ENCODE data around the gene HOXA4. TPM values are rescaled to one million over a fixed set of nuclear protein-coding genes. Genes with fewer than 3 reads are reported as not detected.

HOXA4 gene
- total and polyA plus RNA-seq, 3 donors from 2014 or later = 1.7 to 3.4 (median 3.3) TPM

DNA sequence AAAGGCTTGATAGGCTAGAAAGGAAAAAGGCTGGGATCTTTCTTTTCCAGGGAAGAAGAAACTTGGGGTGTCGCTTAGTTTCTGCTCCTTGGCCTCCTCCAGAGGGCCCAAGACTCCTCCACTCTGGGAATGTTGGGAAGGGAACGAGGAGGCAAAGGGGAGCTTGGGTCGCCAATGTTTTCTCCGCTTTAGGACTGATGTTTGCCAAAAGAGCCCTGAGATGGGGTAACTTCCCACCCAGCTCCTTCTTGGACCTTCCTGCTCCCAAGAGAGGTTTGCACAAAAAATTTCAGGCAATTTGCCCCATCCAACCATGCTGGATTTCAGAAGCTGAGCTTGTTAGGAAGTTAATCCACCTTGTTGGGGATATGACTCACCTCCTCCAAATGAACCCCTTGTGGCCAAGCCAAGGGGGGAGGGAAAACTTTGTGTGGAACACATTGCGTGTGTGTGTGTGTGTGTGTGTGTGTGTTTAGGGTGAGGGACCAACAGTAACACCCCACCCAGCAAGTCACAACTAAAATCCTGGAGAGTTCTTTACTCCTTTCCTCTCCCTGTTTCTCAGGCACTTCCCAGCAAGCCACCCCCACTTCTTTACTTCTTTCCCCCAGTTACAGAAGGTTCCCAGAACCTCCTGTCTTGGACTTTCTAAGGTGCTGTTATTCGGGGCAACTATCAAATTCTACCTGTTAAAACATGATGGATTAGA, 19.4 kb downstream of the HOXA4 start:
- no peak for DNase-seq
- TF ChIP-seq, protein P1, sequence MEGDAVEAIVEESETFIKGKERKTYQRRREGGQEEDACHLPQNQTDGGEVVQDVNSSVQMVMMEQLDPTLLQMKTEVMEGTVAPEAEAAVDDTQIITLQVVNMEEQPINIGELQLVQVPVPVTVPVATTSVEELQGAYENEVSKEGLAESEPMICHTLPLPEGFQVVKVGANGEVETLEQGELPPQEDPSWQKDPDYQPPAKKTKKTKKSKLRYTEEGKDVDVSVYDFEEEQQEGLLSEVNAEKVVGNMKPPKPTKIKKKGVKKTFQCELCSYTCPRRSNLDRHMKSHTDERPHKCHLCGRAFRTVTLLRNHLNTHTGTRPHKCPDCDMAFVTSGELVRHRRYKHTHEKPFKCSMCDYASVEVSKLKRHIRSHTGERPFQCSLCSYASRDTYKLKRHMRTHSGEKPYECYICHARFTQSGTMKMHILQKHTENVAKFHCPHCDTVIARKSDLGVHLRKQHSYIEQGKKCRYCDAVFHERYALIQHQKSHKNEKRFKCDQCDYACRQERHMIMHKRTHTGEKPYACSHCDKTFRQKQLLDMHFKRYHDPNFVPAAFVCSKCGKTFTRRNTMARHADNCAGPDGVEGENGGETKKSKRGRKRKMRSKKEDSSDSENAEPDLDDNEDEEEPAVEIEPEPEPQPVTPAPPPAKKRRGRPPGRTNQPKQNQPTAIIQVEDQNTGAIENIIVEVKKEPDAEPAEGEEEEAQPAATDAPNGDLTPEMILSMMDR (IDR thresholded peaks at IDR 0.05) = no peak
- TF ChIP-seq POLR2A (IDR thresholded peaks at IDR 0.05) = no peak
- Histone ChIP-seq H3K4me3 (no peak overlapping the region), H3K4me1 (no peaks in the 10 kb centered on the region), H3K36me3 (ENCODE audit: low read depth, missing control alignments) (no peaks in the 10 kb centered on the region), H3K27ac (no peak overlapping the region), H3K27me3 (no peaks in the 10 kb centered on the region), H3K9me3 (no peaks in the 10 kb centered on the region)
- WGBS, 2 donors = 35 to 44% methylated on average over 5 to 6 of the region's 6 CpGs
- intact Hi-C loops (cut with DNase I; ENCODE audit: low total_unique reads) = no loop called here

DNA sequence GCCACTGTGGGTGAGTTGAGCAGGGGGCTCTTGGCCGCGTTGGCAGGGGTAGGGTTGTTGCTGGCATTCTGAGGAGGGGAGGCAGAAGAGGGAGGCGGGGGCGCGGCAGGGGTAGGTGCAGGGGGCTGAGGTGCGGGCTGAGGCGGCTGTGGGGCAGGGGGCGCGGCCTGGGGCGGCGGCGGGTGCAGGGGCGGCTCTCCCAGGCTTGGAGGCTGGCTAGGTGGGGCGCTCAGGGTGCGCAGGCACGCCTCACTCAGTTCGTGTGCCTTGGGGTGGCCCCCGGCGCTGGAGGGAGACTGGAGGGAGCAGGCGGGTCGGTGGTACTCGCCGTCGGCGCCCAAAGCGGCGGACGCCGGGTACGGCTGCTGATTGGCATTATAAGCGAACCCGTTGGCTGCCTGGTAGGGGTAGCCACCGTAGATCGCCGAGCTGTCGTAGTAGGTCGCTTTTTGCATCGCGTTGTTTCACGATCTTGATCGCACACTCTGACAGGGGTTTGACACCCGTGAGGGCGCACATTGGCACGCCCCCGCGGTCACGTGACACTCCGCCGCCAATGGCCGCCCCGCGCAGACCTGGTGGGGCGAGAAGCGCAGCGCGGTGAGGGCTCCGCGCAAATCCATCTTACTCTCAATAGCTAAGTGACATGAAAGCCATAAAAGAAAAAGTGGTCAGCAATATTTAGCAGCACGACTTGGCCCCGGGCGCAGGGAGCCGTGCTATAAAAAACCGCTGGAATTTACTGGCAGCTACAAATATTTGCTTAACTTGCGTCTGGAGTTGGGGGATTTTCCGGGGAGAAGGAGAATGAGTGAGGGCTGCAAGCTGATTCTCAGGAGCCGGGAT, 20.1 kb downstream of the HOXA4 start:
- H3K4me3 ChIP-seq = peak overlapping the region; percentile 8 to 21
- no peaks in the 10 kb centered on the region for H3K9me3 ChIP-seq
- no peaks in the 10 kb centered on the region for H3K27me3 ChIP-seq
- DNase-seq = peak; percentile 60
- no peak overlapping the region for H3K27ac ChIP-seq
- intact Hi-C loops (cut with DNase I; ENCODE audit: low total_unique reads) = no loop called here
- TF ChIP-seq POLR2A (IDR thresholded peaks at IDR 0.05) = no peak
- TF ChIP-seq, protein P1 (IDR thresholded peaks at IDR 0.05) = no peak
- H3K36me3 ChIP-seq (ENCODE audit: low read depth, missing control alignments) = no peaks in the 10 kb centered on the region
- WGBS, 2 donors = 15 to 18% methylated on average over 23 to 66 of the region's 66 CpGs
- no peaks in the 10 kb centered on the region for H3K4me1 ChIP-seq

DNA sequence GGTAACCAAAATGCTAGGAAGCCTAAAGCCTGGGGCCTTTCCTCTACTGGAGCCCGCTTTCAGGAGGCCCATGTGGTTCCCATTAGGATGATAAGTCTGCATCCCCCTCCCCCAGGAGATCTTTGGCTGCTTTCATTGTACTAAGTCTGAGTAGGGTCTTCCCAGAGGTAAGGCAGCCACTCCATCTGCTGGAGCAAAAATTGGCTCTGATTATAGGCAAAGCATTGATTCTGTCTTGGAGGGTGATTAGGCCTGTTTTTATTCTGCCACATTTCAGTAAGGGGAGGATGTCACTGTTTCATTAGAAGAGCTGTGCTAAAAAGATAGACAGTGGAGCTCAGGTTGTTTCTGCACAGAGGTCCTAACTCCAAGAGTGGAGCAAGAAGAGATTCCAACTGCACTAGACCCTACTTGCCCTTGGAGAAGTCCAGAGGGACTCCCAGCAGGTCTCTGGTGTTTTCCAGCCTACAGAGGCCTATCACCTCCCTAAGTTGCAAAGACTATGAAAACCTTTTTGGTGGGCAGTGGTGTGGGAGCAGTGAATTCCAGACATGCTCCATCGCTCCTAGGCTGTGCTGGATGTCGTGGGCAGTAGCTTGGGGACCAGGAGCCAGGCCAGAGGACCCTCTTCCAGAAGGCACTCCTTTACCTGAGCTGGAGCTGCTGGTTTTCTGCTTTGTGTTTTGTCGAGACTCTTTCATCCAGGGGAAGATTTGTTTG, 20.9 kb downstream of the HOXA4 start:
- WGBS, 2 donors = 64 to 75% methylated on average over 4 of the region's 4 CpGs
- no peaks in the 10 kb centered on the region for H3K27me3 ChIP-seq
- DNase-seq = no peak

DNA sequence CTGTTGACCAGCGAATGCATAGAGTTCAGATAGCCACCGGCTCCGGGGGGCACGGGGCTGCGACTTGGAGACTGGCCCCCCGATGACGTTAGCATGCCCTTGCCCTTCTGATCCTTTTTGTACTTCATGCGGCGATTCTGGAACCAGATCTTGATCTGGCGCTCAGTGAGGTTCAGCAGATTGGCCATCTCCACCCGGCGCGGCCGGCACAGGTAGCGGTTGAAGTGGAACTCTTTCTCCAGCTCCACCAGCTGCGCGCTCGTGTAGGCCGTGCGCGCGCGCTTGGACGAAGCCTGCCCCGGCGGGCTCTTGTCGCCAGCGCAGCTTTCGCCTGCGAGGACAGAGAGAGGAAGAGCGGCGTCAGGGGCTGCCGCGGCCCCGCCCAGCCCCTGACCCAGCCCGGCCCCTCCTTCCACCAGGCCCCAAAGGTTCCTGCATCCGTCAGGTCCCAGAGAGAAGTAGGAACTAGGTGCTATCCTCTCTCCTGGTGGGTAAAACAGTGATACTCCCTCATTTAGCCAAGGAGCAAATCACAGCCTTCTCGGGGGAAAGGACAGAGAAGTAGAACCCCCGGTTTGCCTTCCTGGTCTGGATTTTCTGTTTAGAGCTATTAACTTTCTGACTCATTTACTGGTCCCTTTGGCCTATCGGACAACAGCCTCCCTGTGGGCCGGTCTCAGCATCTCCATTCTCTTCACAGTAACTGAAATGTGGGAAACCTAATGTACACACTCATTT, 22.0 kb downstream of the HOXA4 start:
- DNase-seq = no peak
- TF ChIP-seq, protein P1 (IDR thresholded peaks at IDR 0.05) = no peak
- TF ChIP-seq POLR2A (IDR thresholded peaks at IDR 0.05) = no peak
- Histone ChIP-seq H3K9me3 (no peaks in the 10 kb centered on the region), H3K4me3 (peak overlapping the region; percentile 2 to 4), H3K27ac (no peak overlapping the region), H3K4me1 (no peaks in the 10 kb centered on the region), H3K27me3 (no peaks in the 10 kb centered on the region), H3K36me3 (ENCODE audit: low read depth, missing control alignments) (no peaks in the 10 kb centered on the region)
- WGBS, 2 donors = 13 to 46% methylated on average over 6 to 41 of the region's 41 CpGs
- intact Hi-C loops (cut with DNase I; ENCODE audit: low total_unique reads) = no loop called here

More for the DNA sequence above, 20.9 kb downstream of the HOXA4 start:
- TF ChIP-seq, protein P1 (IDR thresholded peaks at IDR 0.05) = no peak
- TF ChIP-seq POLR2A (IDR thresholded peaks at IDR 0.05) = no peak
- Histone ChIP-seq H3K4me1 (no peaks in the 10 kb centered on the region), H3K27ac (no peak overlapping the region), H3K4me3 (no peak overlapping the region), H3K9me3 (no peaks in the 10 kb centered on the region), H3K36me3 (ENCODE audit: low read depth, missing control alignments) (no peaks in the 10 kb centered on the region)
- intact Hi-C loops (cut with DNase I; ENCODE audit: low total_unique reads) = no loop called here
